A673 (cell line): Measurements from ENCODE around the gene TAP1. TPM values are rescaled to one million over a fixed set of nuclear protein-coding genes. Genes with fewer than 3 reads are reported as not detected.
A peak's percentile ranks its signal among the peaks of the same experiment; 100 is the strongest.

Experiments
- BruUV-seq: library from RNA; stranded (reverse); fragments of 400-500 nt; replicated peaks from 2 replicates; lab custom pipeline; 2021; lab: Mats Ljungman, UMichigan
- CTCF ChIA-PET: fragments of 300-600 bp; sonication (Branson Sonifier 250); formaldehyde crosslinking; loops from one replicate; lab custom pipeline; 2022; ENCODE audit warnings: antibody characterized with exemption; lab: Charles Lee
- POLR2A ChIA-PET: fragments of 300-600 bp; sonication (Branson Sonifier 250); formaldehyde crosslinking; loops from one replicate; lab custom pipeline; 2022; ENCODE audit warnings: antibody characterized with exemption; ENCODE audit not compliant: low non-redundant PET; lab: Charles Lee
- DNase-seq: peaks from one replicate; pipeline ENCODE4 v3.0.0-alpha.2; 2015; ENCODE audit warnings: low spot score
- H3K27ac ChIP-seq: fragments of 200-600 bp; sonication (generic); 2 replicates; pipeline ENCODE4 v1.5.1; 2016; ENCODE audit warnings: mixed run types, low read depth, mild to moderate bottlenecking, mixed read lengths, antibody characterized with exemption, low read length; ENCODE audit not compliant: poor library complexity, severe bottlenecking
- H3K27me3 ChIP-seq: fragments of 200-600 bp; sonication (generic); replicated peaks from 2 replicates; pipeline ENCODE4 v1.6.1; 2017; ENCODE audit warnings: mixed run types, low read depth, mild to moderate bottlenecking, mixed read lengths, antibody characterized with exemption, low read length; ENCODE audit not compliant: insufficient read depth, poor library complexity
- H3K36me3 ChIP-seq: fragments of 200-600 bp; sonication (generic); 2 replicates; pipeline ENCODE4 v1.6.1; 2016; ENCODE audit warnings: mixed run types, mild to moderate bottlenecking, mixed read lengths, antibody characterized with exemption, low read length; ENCODE audit not compliant: insufficient read depth, poor library complexity, severe bottlenecking
- H3K4me1 ChIP-seq: fragments of 200-600 bp; sonication (generic); 2 replicates; pipeline ENCODE4 v1.6.1; 2017; ENCODE audit warnings: mixed run types, mild to moderate bottlenecking, mixed read lengths, antibody characterized with exemption, low read length; ENCODE audit not compliant: insufficient read depth, poor library complexity, severe bottlenecking
- H3K4me3 ChIP-seq: fragments of 200-600 bp; sonication (generic); 2 replicates; pipeline ENCODE4 v1.5.1; 2016; ENCODE audit warnings: low read depth, mixed run types, mild to moderate bottlenecking, mixed read lengths, low read length; ENCODE audit not compliant: poor library complexity, severe bottlenecking
- H3K9me3 ChIP-seq: fragments of 200-600 bp; sonication (generic); 2 replicates; pipeline ENCODE4 v1.6.1; 2016; ENCODE audit warnings: mixed run types, low read depth, mild to moderate bottlenecking, mixed read lengths, antibody characterized with exemption, low read length; ENCODE audit not compliant: poor library complexity, severe bottlenecking
- EZH2 ChIP-seq: fragments of 200-600 bp; sonication (generic); IDR thresholded peaks from 2 replicates; pipeline ENCODE4 v1.6.1; 2017; ENCODE audit warnings: borderline replicate concordance, low read depth, mild to moderate bottlenecking, mixed read lengths, antibody characterized with exemption, low read length; ENCODE audit not compliant: poor library complexity, severe bottlenecking
- intact Hi-C: fragments of 100-400 bp; cut with micrococcal nuclease; formaldehyde crosslinking; loops from one replicate; pipeline ENCODE4 v1.10.0; 2022; ENCODE audit not compliant: unreplicated experiment
- total RNA-seq: library from RNA; stranded (reverse); gene quantifications from 2 replicates; pipeline ENCODE4 v1.2.3, GENCODE V29; 2021
- TF ChIP-seq, protein P1 (sequence below): fragments of 300-800, 200-600 bp; sonication (generic); conservative IDR thresholded peaks from 2 replicates; pipeline ENCODE4 v1.5.1; 2017; ENCODE audit warnings: low read depth, mild to moderate bottlenecking, antibody characterized with exemption, low read length, moderate library complexity, mixed read lengths

The TAP1 gene
- total RNA-seq, 1 experiment from 2014 or later = 12.3 TPM

- peak overlapping the region; percentile 71 for H3K4me3 ChIP-seq
- peak overlapping the region; percentile 69 for H3K27ac ChIP-seq
- no peaks in the 10 kb centered on the region for H3K27me3 ChIP-seq
- no TSS peak for BruUV-seq
- no peak for TF ChIP-seq EZH2
- TF ChIP-seq, protein P1, sequence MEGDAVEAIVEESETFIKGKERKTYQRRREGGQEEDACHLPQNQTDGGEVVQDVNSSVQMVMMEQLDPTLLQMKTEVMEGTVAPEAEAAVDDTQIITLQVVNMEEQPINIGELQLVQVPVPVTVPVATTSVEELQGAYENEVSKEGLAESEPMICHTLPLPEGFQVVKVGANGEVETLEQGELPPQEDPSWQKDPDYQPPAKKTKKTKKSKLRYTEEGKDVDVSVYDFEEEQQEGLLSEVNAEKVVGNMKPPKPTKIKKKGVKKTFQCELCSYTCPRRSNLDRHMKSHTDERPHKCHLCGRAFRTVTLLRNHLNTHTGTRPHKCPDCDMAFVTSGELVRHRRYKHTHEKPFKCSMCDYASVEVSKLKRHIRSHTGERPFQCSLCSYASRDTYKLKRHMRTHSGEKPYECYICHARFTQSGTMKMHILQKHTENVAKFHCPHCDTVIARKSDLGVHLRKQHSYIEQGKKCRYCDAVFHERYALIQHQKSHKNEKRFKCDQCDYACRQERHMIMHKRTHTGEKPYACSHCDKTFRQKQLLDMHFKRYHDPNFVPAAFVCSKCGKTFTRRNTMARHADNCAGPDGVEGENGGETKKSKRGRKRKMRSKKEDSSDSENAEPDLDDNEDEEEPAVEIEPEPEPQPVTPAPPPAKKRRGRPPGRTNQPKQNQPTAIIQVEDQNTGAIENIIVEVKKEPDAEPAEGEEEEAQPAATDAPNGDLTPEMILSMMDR = no peak
- intact Hi-C loops = no loop called here
- no peaks in the 10 kb centered on the region for H3K9me3 ChIP-seq
- no peaks in the 10 kb centered on the region for H3K4me1 ChIP-seq
- no peak for DNase-seq
- ChIA-PET POLR2A (no interaction called here), CTCF (no interaction called here)
- peaks cover 3% of the 10 kb centered on the region for H3K36me3 ChIP-seq
These were observed 10.0 kb downstream of the TAP1 start for GRCh38 chr6:32843331-32843978.

DNA sequence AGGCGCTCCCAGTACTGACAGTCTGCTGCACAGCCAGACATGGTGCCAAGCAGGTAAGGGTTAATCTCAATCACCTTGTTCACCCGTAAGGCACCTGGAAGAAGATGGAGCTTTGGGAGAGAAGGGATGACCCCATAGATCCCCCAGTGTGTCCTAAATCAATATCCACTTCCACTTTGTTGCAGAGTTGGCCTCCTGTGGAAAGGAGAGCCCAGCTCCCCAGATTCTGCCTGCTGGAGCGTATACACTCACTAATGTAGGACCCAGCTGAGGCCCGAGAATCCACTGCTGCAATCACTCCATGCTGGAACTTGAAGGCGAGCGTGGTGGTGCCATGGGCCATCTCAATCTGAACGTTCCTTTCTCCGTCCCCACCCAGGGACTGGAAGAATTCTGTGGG lies 10.8 kb downstream of the TAP1 start:
- CTCF ChIA-PET = no interaction called here
- no peak overlapping the region for H3K4me3 ChIP-seq
- H3K4me1 ChIP-seq = peaks cover 1% of the 10 kb centered on the region
- POLR2A ChIA-PET = no interaction called here
- intact Hi-C loops = no loop called here
- H3K27ac ChIP-seq = no peak overlapping the region
- H3K27me3 ChIP-seq = no peaks in the 10 kb centered on the region
- BruUV-seq = no TSS peak
- DNase-seq = no peak
- H3K9me3 ChIP-seq = no peaks in the 10 kb centered on the region
- TF ChIP-seq EZH2 = no peak
- TF ChIP-seq, protein P1 = no peak
- peaks cover 3% of the 10 kb centered on the region for H3K36me3 ChIP-seq

- intact Hi-C loops = no loop called here
- POLR2A ChIA-PET = no interaction called here
- Histone ChIP-seq H3K36me3 (peaks cover 3% of the 10 kb centered on the region), H3K4me1 (peaks cover 7% of the 10 kb centered on the region), H3K27ac (no peak overlapping the region), H3K27me3 (no peaks in the 10 kb centered on the region), H3K9me3 (no peaks in the 10 kb centered on the region), H3K4me3 (no peak overlapping the region)
- CTCF ChIA-PET = no interaction called here
- no peak for DNase-seq
- TF ChIP-seq EZH2 = no peak
- TF ChIP-seq, protein P1 = no peak
- no TSS peak for BruUV-seq
These were observed 11.4 kb downstream of the TAP1 start for GRCh38 chr6:32842021-32842650.
